Endothelial cell of umbilical vein (primary cell): ENCODE results near the gene PFN4. TPM values are rescaled to one million over a fixed set of nuclear protein-coding genes. Genes with fewer than 3 reads are reported as not detected.

Experiments
- BruUV-seq: library from RNA; stranded (reverse); fragments of 400-500 nt; replicated peaks from 2 replicates; lab custom pipeline; 2021; lab: Mats Ljungman, UMichigan
- CTCF ChIA-PET: fragments of 300-600, 350-600 bp; sonication (Branson Sonifier 250); formaldehyde crosslinking; loops from one replicate; lab custom pipeline; 2021; ENCODE audit warnings: antibody characterized with exemption, inconsistent platforms; lab: Charles Lee
- POLR2A ChIA-PET: fragments of 300-600, 350-600 bp; sonication (Branson Sonifier 250); formaldehyde crosslinking; loops from one replicate; lab custom pipeline; 2021; ENCODE audit warnings: antibody characterized with exemption, inconsistent platforms; lab: Charles Lee
- DNase-seq: peaks from one replicate; pipeline ENCODE4 v3.0.0-alpha.2; 2011; ENCODE audit warnings: low read depth, low spot score
- FAIRE-seq: peaks from 2 replicates; lab custom pipeline; 2011; peaks lifted over from hg19 to GRCh38; lab: Jason Lieb, UNC
- H2AFZ ChIP-seq: 2 replicates; pipeline ENCODE4 v1.6.0; 2012; ENCODE audit warnings: low read depth, low read length, control low read depth, inconsistent platforms
- H3K27ac ChIP-seq: 2 replicates; pipeline ENCODE4 v1.5.1; 2011; ENCODE audit warnings: low read depth, mild to moderate bottlenecking, control low read depth, low read length, moderate library complexity; ENCODE audit not compliant: insufficient read depth
- H3K27me3 ChIP-seq, 2 experiments: 2 replicates each; pipeline versions ENCODE4 v1.6.0 to v1.6.1; 2011; ENCODE audit warnings: low read length in 2 of 2, mixed read lengths in 1 of 2; ENCODE audit not compliant: control insufficient read depth in 2 of 2, insufficient read depth in 2 of 2
- H3K36me3 ChIP-seq, 2 experiments: 2 replicates in 1 of 2; 3 replicates in 1 of 2; pipeline ENCODE4 v1.5.1; 2011; ENCODE audit warnings: low read length in 2 of 2, mild to moderate bottlenecking in 1 of 2, moderate library complexity in 1 of 2; ENCODE audit not compliant: control insufficient read depth in 2 of 2, insufficient read depth in 2 of 2; ENCODE audit errors: extremely low read depth in 1 of 2
- H3K4me1 ChIP-seq: 3 replicates; pipeline ENCODE4 v1.5.1; 2011; ENCODE audit warnings: mild to moderate bottlenecking, low read length; ENCODE audit not compliant: control insufficient read depth, insufficient read depth; ENCODE audit errors: extremely low read depth
- H3K4me2 ChIP-seq: 2 replicates; pipeline ENCODE4 v1.6.1; 2011; ENCODE audit warnings: low read length, control low read depth, mixed read lengths; ENCODE audit not compliant: insufficient read depth
- H3K4me3 ChIP-seq, 3 experiments: fragments of 200-600 bp in 1 of 3; sonication (generic), shearing (Covaris generic) in 1 of 3; replicated peaks in 1 of 3; 2 replicates each; pipeline ENCODE4 v1.5.1; 2011 to 2016; ENCODE audit warnings: control low read depth in 3 of 3, low read length in 3 of 3, mild to moderate bottlenecking in 2 of 3, inconsistent platforms in 1 of 3, low read depth in 1 of 3, moderate library complexity in 1 of 3; ENCODE audit not compliant: insufficient read depth in 1 of 3
- H3K79me2 ChIP-seq: 2 replicates; pipeline ENCODE4 v1.6.0; 2012; ENCODE audit warnings: low read length, inconsistent platforms; ENCODE audit not compliant: control insufficient read depth, insufficient read depth
- H3K9ac ChIP-seq: replicated peaks from 2 replicates; pipeline ENCODE3; 2011; ENCODE audit warnings: low read length, control low read depth; ENCODE audit not compliant: insufficient read depth; ENCODE audit errors: extremely low read depth
- H3K9me1 ChIP-seq: replicated peaks from 3 replicates; pipeline ENCODE4 v1.6.0; 2011; ENCODE audit warnings: mild to moderate bottlenecking, low read length; ENCODE audit not compliant: control insufficient read depth, insufficient read depth; ENCODE audit errors: extremely low read depth
- H3K9me3 ChIP-seq: replicated peaks from 2 replicates; pipeline ENCODE4 v1.5.1; 2012; ENCODE audit warnings: low read length, inconsistent platforms; ENCODE audit not compliant: control insufficient read depth, insufficient read depth
- H4K20me1 ChIP-seq: replicated peaks from 2 replicates; pipeline ENCODE3; 2011; ENCODE audit warnings: mild to moderate bottlenecking, low read length; ENCODE audit not compliant: control insufficient read depth, insufficient read depth; ENCODE audit errors: extremely low read depth
- EZH2 ChIP-seq: IDR thresholded peaks from 2 replicates; pipeline ENCODE4 v1.6.1; 2012; ENCODE audit warnings: borderline replicate concordance, low read depth, mild to moderate bottlenecking, moderate library complexity, low read length, inconsistent platforms; ENCODE audit not compliant: severe bottlenecking
- FOS ChIP-seq: IDR thresholded peaks from 2 replicates; pipeline ENCODE4 v1.6.1; 2011; ENCODE audit warnings: mild to moderate bottlenecking, low read length, moderate library complexity, borderline replicate concordance; ENCODE audit not compliant: insufficient read depth
- GATA2 ChIP-seq: IDR thresholded peaks from 2 replicates; pipeline ENCODE4 v1.7.0; 2011; ENCODE audit warnings: low read depth, mild to moderate bottlenecking, moderate library complexity, mixed read lengths, low read length; ENCODE audit not compliant: insufficient read length, insufficient read depth
- JUN ChIP-seq: IDR thresholded peaks from 2 replicates; pipeline ENCODE4 v1.6.1; 2011; ENCODE audit warnings: borderline replicate concordance, low read depth; ENCODE audit not compliant: insufficient read length, insufficient read depth
- MYC ChIP-seq: IDR thresholded peaks from one replicate; pipeline ENCODE4 v1.6.1; 2011; ENCODE audit warnings: mild to moderate bottlenecking, low read depth, low read length
- POLR2A ChIP-seq: IDR thresholded peaks from 2 replicates; pipeline ENCODE4 v1.6.1; 2012; ENCODE audit warnings: low read depth, mild to moderate bottlenecking, control low read depth, low read length
- POLR2AphosphoS5 ChIP-seq: IDR thresholded peaks from 2 replicates; pipeline ENCODE4 v1.6.1; 2012; ENCODE audit warnings: low read depth, mild to moderate bottlenecking, control low read depth, low read length, moderate library complexity; ENCODE audit not compliant: insufficient read depth
- dilution Hi-C: fragments of 300-500 bp; cut with MboI; formaldehyde crosslinking; loops from one replicate; pipeline ENCODE4 v1.15.0; 2019; ENCODE audit warnings: low sequenced_read_pairs; ENCODE audit not compliant: extremely low pct_ligation_motif_present
- intact Hi-C: fragments of 100-400 bp; cut with micrococcal nuclease; formaldehyde crosslinking; loops from one replicate; pipeline ENCODE4 v1.10.0; 2022
- polyA plus RNA-seq, 4 experiments: library from polyadenylated mRNA; depleted of rRNA in 3 of 4; stranded (reverse) in 3 of 4; unstranded in 1 of 4; fragments of >200 nt; gene quantifications; 2 replicates each; pipeline versions ENCODE4 v1.2.1 to v1.2.3, GENCODE V29; 2011 to 2012; ENCODE audit warnings: missing spikeins in 1 of 4
- total RNA-seq: library from RNA; stranded (reverse); gene quantifications from 2 replicates; pipeline ENCODE4 v1.2.3, GENCODE V29; 2021
- TF ChIP-seq, protein P1 (sequence below), 2 donors: IDR thresholded peaks; 1 replicate in 1 of 2; 2 replicates in 1 of 2; pipeline ENCODE4 v1.5.1; 2011; ENCODE audit warnings: low read length in 2 of 2, mild to moderate bottlenecking in 2 of 2, moderate library complexity in 2 of 2, control low read depth in 1 of 2, inconsistent platforms in 1 of 2, low read depth in 1 of 2; ENCODE audit not compliant: insufficient read depth in 1 of 2; ENCODE audit errors: extremely low read depth in 1 of 2
- TF ChIP-seq, protein P2 (sequence below): IDR thresholded peaks from 2 replicates; pipeline ENCODE4 v1.6.1; 2011; ENCODE audit not compliant: insufficient read depth, insufficient read length

The PFN4 gene
- total and polyA plus RNA-seq, 2 donors (not counting 3 experiments of a cell fraction or from before 2014, with no cell fraction given), result 0.23 to 0.93 TPM

DNA sequence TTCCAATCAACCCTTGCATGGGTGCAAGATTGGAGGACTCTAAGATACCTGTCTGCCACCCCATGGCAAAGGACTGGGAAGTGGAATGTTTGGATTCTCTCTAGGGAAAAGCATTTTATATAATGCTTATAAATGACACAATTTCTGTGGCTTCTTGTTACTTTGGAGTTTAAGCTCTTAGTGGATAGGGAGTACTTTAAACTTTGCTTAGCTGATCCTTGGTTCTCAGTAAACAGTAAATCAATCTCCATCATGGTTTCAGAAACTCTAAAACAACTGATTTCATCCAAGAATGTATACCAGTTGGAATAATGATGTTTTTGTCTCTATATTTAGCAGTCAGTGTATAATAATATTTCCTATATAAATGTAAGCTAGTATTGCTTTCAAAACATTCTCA lies 37.6 kb upstream of the PFN4 start:
- H3K4me1 ChIP-seq, result no peaks in the 10 kb centered on the region
- DNase-seq, result no peak
- H3K27ac ChIP-seq, result no peak overlapping the region
- intact Hi-C loops (no loop called here), dilution Hi-C loops (no loop called here)
- H3K9ac ChIP-seq, result no peak overlapping the region
- no peaks in the 10 kb centered on the region for H3K9me1 ChIP-seq
- no peaks in the 10 kb centered on the region for H3K27me3 ChIP-seq
- TF ChIP-seq MYC (no peak), POLR2A (no peak), POLR2AphosphoS5 (no peak), FOS (no peak), GATA2 (no peak), JUN (no peak), EZH2 (no peak)
- TF ChIP-seq, protein P1, sequence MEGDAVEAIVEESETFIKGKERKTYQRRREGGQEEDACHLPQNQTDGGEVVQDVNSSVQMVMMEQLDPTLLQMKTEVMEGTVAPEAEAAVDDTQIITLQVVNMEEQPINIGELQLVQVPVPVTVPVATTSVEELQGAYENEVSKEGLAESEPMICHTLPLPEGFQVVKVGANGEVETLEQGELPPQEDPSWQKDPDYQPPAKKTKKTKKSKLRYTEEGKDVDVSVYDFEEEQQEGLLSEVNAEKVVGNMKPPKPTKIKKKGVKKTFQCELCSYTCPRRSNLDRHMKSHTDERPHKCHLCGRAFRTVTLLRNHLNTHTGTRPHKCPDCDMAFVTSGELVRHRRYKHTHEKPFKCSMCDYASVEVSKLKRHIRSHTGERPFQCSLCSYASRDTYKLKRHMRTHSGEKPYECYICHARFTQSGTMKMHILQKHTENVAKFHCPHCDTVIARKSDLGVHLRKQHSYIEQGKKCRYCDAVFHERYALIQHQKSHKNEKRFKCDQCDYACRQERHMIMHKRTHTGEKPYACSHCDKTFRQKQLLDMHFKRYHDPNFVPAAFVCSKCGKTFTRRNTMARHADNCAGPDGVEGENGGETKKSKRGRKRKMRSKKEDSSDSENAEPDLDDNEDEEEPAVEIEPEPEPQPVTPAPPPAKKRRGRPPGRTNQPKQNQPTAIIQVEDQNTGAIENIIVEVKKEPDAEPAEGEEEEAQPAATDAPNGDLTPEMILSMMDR (IDR thresholded peaks at IDR 0.05; ENCODE audit: extremely low read depth in 1 of 2, insufficient read depth in 1 of 2, low read depth in 1 of 2, low read length in 2 of 2), result no peak
- TF ChIP-seq, protein P2, sequence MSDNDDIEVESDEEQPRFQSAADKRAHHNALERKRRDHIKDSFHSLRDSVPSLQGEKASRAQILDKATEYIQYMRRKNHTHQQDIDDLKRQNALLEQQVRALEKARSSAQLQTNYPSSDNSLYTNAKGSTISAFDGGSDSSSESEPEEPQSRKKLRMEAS, result no peak
- H3K4me3 ChIP-seq, result no peak overlapping the region
- ChIA-PET POLR2A (no interaction called here), CTCF (interaction anchor here (1.2 to 3.5 kb wide), 3 partner anchors 13 to 336 kb away, joined by 3 to 27 read pairs (median 6); no protein-coding TSS in a partner anchor)
- no peak overlapping the region for H3K4me2 ChIP-seq
- H3K79me2 ChIP-seq, result no peaks in the 10 kb centered on the region
- no peaks in the 10 kb centered on the region for H3K9me3 ChIP-seq
- no peak overlapping the region for H2AFZ ChIP-seq
- no peaks in the 10 kb centered on the region for H3K36me3 ChIP-seq
- no peaks in the 10 kb centered on the region for H4K20me1 ChIP-seq
- BruUV-seq, result no TSS peak
- no peak for FAIRE-seq
